HG03108 (cell line): ENCODE data around the gene ZNF425.
"Not testable (repeated sequence)": the region's sequence is repeated elsewhere in the genome, so short reads cannot be mapped to it uniquely, and the experiment has no call there.

Experiments
- ATAC-seq: cut with Tn5 transposase; IDR thresholded peaks from one replicate; pipeline ENCODE4 v1.9.1; 2021; ENCODE audit warnings: moderate library complexity; ENCODE audit not compliant: unreplicated experiment

Gene ZNF425

DNA sequence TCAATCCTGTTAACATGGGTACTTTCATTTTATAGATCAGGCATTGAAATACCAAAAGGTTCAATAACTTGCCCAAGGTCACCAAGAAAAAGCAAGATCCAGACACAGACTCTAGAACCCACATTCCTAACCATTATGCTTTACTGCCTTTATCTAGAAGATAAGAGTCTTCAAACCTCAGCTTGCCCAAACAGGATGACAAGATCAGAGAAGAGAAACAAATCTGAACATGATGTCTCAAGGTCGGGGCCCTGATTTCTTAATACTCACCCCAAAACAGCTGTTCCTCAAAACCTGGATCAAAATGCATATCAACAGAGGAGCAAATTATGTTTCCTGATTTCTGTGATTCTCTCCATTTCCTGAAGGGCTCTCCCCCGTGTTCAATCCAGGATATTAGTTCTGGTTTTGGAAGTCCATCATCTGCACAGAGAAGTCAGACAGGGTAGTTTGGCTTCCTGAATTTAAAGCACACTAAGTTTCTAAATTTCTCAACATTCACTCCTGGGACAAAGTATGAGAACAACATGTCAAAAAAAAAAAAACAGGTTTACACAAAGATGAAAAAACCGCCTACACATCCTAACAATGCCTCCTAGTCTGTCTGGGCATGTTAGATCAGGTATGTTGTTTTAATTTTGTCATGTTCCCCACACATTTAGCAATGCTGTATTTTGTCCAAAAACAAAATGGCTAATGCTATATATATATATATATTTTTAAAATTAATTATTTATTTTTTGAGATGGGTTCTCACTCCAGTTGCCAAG, 51.8 kb downstream of the ZNF425 start:
- ATAC-seq = no peak

- ATAC-seq = no peak
Measured at GRCh38 chr7:149072438-149072775, 53.7 kb downstream of the ZNF425 start.

DNA sequence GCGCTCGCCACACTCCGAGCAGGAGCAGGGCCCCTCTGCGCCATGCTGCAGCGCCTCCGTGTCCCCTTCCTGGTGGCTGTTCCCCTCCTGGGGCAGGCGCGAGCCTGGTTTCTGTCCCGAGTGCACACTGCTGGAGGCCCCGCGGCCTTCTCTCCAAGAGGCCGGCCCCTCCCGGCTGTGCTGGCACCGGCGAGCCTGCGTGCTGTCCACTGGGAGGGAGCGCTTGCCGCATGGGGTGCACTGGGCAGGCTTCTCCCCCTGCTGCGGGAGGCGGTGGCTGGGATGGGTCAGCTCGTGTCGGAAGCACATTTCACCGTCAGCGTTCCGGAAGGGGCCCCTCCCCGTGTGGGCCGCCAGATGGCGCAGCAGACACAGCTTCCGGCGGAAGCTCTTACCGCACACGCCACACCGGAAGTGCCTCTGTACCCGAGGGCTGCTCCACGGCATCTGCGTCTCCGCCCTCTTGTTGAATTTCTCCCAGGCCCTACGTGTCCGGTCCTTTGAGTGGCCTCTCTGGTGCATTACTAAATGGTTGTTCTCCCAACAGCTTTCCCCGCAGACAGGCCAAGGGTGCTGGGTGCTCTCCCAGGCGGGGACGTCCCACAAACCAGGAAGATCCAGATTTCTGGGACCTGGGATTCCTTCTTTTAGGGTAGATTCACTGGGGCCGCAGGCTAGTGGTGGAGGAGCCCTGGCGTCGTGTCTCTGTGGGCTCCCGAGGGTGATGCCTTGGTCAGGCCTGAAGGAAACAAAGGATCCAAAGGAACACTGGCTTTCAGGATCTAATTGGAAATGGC, 54.3 kb downstream of the ZNF425 start:
- no peak for ATAC-seq

DNA sequence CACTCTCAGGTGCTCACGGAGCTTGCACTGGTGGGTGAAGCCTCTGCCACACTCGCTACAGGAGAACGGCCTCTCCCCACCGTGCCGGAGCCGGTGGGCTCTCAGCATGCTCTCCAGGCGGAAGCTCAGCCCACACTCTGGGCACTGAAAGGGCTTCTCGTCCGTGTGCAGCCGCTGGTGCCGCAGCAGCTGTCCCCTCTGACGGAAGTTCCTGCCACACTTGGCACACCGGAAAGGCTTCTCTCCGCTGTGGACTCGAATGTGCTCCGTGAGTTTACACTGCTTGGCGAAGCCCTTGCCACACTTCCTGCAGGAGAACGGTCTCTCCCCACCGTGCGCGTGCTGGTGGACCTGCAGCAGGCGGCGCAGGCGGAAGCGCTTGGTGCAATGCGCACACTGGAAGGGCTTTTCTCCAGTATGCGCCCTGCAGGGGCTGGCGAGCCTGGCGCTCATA, 54.9 kb downstream of the ZNF425 start:
- ATAC-seq = no peak

DNA sequence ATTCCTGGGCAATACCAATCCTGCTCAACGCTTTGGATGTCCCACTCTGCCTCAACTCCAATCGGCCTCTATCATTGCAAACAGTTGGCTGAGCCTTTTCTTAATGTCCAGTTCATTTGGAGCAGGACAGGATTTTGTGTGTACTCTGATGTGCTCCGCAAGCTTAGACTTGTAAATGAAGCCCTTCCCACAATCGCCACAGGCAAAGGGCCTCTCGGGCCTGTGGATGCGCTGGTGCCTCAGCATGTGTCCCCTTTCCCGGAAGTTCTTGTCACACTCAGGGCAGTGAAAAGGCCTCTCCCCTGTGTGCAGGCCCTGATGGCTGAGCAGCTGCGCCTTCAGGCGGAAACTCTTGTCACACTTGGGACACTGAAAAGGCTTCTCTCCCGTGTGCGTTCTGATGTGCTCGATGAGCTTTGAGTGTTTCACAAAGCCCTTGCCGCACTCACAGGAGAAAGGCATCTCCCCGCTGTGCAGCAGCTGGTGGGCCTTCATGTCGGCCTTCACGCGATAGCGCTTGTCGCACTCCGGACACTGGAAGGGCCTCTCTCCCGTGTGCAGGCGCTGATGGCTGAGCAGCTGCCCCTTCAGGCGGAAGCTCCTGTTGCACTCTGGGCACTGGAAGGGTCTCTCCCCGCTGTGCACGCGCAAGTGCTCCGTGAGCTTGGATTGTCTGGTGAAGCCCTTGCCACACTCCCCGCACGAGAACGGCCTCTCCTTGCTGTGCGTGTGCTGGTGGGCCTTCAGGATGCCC, 55.6 kb downstream of the ZNF425 start:
- ATAC-seq = no peak

- ATAC-seq = no peak
Measured at GRCh38 chr7:149067869-149068268, 58.3 kb downstream of the ZNF425 start.

DNA sequence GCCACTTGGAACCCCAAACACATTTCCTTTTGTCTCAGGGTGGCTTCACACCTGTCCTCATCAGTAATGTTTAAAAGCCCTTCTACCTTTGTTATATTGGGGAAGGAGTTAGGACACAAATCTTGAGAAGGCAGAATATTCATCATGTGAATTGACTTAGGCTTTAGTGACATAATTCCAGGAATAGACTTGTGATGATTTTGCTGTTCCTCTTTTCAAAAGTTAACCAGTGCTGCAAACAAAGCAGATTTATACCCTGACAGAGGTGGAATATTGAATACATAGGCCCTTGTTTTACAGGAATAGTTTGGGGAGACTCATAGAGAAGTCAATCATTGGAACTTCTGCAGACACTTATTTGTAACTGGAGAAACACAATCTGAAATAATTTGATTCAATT, 62.6 kb downstream of the ZNF425 start:
- ATAC-seq = no peak

GRCh38 chr7:149062217-149062899, 63.8 kb downstream of the ZNF425 start:
- not testable (repeated sequence) for ATAC-seq

DNA sequence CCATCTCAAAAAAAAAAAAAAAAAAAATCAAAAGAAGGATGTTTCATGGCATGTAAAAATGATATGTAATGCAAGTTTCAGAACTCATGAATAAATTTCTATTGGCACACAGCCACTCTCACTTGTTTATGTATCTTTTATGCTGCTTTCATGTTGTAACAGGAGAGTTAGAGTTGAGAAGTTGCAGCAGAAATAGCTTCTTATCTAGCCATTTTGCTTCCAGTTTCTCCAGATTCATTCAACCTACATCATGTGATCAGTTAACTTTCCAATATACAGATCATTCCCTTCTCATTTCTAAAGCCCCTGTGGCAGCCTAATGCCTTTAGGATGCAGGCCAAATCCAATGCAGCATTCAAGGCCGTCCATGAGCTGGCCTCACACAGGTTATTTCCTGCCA, 66.0 kb downstream of the ZNF425 start:
- no peak for ATAC-seq

DNA sequence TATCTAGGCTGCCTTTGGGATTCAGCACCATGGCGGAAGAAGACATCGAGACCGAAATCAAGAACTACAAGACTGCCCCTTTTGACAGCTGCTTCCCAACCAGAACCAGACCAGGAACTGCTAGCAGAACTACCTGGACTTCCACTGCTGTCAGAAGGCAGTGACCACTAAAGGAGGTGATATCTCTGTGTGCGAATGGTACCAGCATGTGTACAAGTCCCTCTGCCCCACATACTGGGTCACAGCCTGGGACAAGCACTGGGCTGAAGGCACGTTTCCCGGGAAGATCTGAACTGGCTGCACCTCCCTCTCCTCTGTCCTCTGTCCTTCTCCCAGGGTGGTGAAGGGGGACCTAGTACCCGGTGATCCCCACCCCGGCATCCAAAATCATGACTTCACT, 72.2 kb downstream of the ZNF425 start:
- ATAC-seq = no peak

DNA sequence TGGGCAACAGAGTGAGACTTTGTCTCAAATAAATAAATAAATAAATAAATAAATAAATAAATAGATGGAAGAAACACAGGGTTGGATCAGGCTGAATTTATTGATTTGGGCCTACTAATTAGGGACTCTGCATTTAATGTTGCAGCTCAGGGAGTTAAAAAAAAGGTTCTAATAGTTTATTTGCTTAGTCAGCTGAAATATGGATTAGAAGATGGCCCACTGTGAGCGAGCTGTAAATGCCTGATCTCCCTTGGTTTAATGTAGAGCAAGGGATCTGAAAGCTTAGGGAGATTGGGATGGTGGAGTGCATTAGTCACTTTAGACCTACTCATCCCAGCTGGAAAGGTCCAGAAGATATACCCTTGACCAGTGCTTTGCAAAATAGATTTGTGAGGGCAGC, 72.7 kb downstream of the ZNF425 start:
- no peak for ATAC-seq
